ENCODE results near the gene TMEM39B.
"Not testable (repeated sequence)": the region's sequence is repeated elsewhere in the genome, so short reads cannot be mapped to it uniquely, and the experiment has no call there.

The TMEM39B gene

GRCh38 chr1:32111040-32111623, 38.4 kb downstream of the TMEM39B start:
- Histone ChIP-seq H3K27me3 (replicated peaks; ENCODE audit: control insufficient read depth, insufficient read depth, low read length) (no peaks in the 10 kb centered on the region), H3K4me3 (replicated peaks; ENCODE audit: low read depth, low read length) (no peak overlapping the region), H3K36me3 (ENCODE audit: control insufficient read depth, insufficient read depth, low read length) (no peaks in the 10 kb centered on the region)
- no peak for TF ChIP-seq CTCF (IDR thresholded peaks at IDR 0.05; ENCODE audit: insufficient read depth, low read length, poor library complexity, severe bottlenecking)
- DNase-seq (ENCODE audit: extremely low read depth, insufficient read length): peak; percentile 38

- no peaks in the 10 kb centered on the region for H3K27me3 ChIP-seq (replicated peaks; ENCODE audit: control insufficient read depth, insufficient read depth, low read length)
- H3K4me3 ChIP-seq (replicated peaks; ENCODE audit: low read depth, low read length): no peak overlapping the region
- no peak for TF ChIP-seq CTCF (IDR thresholded peaks at IDR 0.05; ENCODE audit: insufficient read depth, low read length, poor library complexity, severe bottlenecking)
- no peaks in the 10 kb centered on the region for H3K36me3 ChIP-seq (ENCODE audit: control insufficient read depth, insufficient read depth, low read length)
- no peak for DNase-seq (ENCODE audit: extremely low read depth, insufficient read length)
These were observed 39.0 kb downstream of the TMEM39B start for GRCh38 chr1:32111789-32112188.

- DNase-seq (ENCODE audit: extremely low read depth, insufficient read length): no peak
- no peak overlapping the region for H3K4me3 ChIP-seq (replicated peaks; ENCODE audit: low read depth, low read length)
- TF ChIP-seq CTCF (IDR thresholded peaks at IDR 0.05; ENCODE audit: insufficient read depth, low read length, poor library complexity, severe bottlenecking): no peak
- H3K36me3 ChIP-seq (ENCODE audit: control insufficient read depth, insufficient read depth, low read length): no peaks in the 10 kb centered on the region
- H3K27me3 ChIP-seq (replicated peaks; ENCODE audit: control insufficient read depth, insufficient read depth, low read length): no peaks in the 10 kb centered on the region
These were observed 40.2 kb downstream of the TMEM39B start for GRCh38 chr1:32112806-32113375.

GRCh38 chr1:32113436-32113835, 40.7 kb downstream of the TMEM39B start:
- not testable (repeated sequence) for DNase-seq (ENCODE audit: extremely low read depth, insufficient read length); H3K4me3 ChIP-seq (replicated peaks; ENCODE audit: low read depth, low read length); H3K27me3 ChIP-seq (replicated peaks; ENCODE audit: control insufficient read depth, insufficient read depth, low read length); H3K36me3 ChIP-seq (ENCODE audit: control insufficient read depth, insufficient read depth, low read length)

GRCh38 chr1:32114420-32114819, 41.7 kb downstream of the TMEM39B start:
- no peak overlapping the region for H3K4me3 ChIP-seq (replicated peaks; ENCODE audit: low read depth, low read length)
- TF ChIP-seq CTCF (IDR thresholded peaks at IDR 0.05; ENCODE audit: insufficient read depth, low read length, poor library complexity, severe bottlenecking): no peak
- DNase-seq (ENCODE audit: extremely low read depth, insufficient read length): no peak
- no peaks in the 10 kb centered on the region for H3K36me3 ChIP-seq (ENCODE audit: control insufficient read depth, insufficient read depth, low read length)
- H3K27me3 ChIP-seq (replicated peaks; ENCODE audit: control insufficient read depth, insufficient read depth, low read length): no peaks in the 10 kb centered on the region

- no peak for TF ChIP-seq CTCF (IDR thresholded peaks at IDR 0.05; ENCODE audit: insufficient read depth, low read length, poor library complexity, severe bottlenecking)
- DNase-seq (ENCODE audit: extremely low read depth, insufficient read length): no peak
- no peak overlapping the region for H3K4me3 ChIP-seq (replicated peaks; ENCODE audit: low read depth, low read length)
These were observed 42.8 kb downstream of the TMEM39B start for GRCh38 chr1:32115496-32115895.

More at GRCh38 chr1:32115496-32115895, 42.8 kb downstream of the TMEM39B start:
- no peaks in the 10 kb centered on the region for H3K27me3 ChIP-seq (replicated peaks; ENCODE audit: control insufficient read depth, insufficient read depth, low read length)
- no peaks in the 10 kb centered on the region for H3K36me3 ChIP-seq (ENCODE audit: control insufficient read depth, insufficient read depth, low read length)
